Natural killer cell (primary cell): ENCODE measurements around the gene MPRIP. TPM values are rescaled to one million over a fixed set of nuclear protein-coding genes. Genes with fewer than 3 reads are reported as not detected.

Experiments used
- ATAC-seq, 3 donors: fragments of 150-1000 bp in 2 of 3; fragments of 200-7000 bp in 1 of 3; cut with Tn5 transposase; 1 replicate in 1 of 3; 2 replicates in 2 of 3; pipeline ENCODE4 v1.10.0; 2021; ENCODE audit warnings: mild to moderate bottlenecking in 2 of 3, moderate library complexity in 2 of 3
- DNase-seq, 2 donors: peaks; one replicate each; pipeline versions ENCODE4 v3.0.0 to v3.0.0-alpha.2; 2013 to 2021; ENCODE audit warnings: mixed read lengths in 1 of 2
- H3K27ac ChIP-seq: one replicate; pipeline ENCODE4 v1.5.1; 2013; ENCODE audit warnings: mild to moderate bottlenecking, low read length
- H3K27me3 ChIP-seq: one replicate; pipeline ENCODE4 v1.6.1; 2013; ENCODE audit warnings: low read length; ENCODE audit not compliant: control insufficient read depth, insufficient read depth
- H3K36me3 ChIP-seq: one replicate; pipeline ENCODE4 v1.6.1; 2013; ENCODE audit warnings: low read length; ENCODE audit not compliant: control insufficient read depth, insufficient read depth
- H3K4me1 ChIP-seq: one replicate; pipeline ENCODE4 v1.6.1; 2013; ENCODE audit warnings: low read length; ENCODE audit not compliant: control insufficient read depth, insufficient read depth
- H3K4me3 ChIP-seq: one replicate; pipeline ENCODE4 v1.5.1; 2013; ENCODE audit warnings: low read length
- H3K9me3 ChIP-seq: one replicate; pipeline ENCODE4 v1.6.1; 2013; ENCODE audit warnings: low read length; ENCODE audit not compliant: control insufficient read depth, insufficient read depth
- H3K27ac Mint-ChIP-seq, 2 donors: one replicate each; pipeline ENCODE4 v1.8.0; 2022; ENCODE audit warnings: mild to moderate bottlenecking in 2 of 2, mixed read lengths in 2 of 2, moderate library complexity in 1 of 2
- H3K27me3 Mint-ChIP-seq, 2 donors: one replicate each; pipeline ENCODE4 v1.8.0; 2022; ENCODE audit warnings: low read depth in 2 of 2, mixed read lengths in 2 of 2
- H3K36me3 Mint-ChIP-seq: one replicate; pipeline ENCODE4 v1.8.0; 2022; ENCODE audit warnings: mixed read lengths
- H3K4me1 Mint-ChIP-seq, 2 donors: one replicate each; pipeline ENCODE4 v1.8.0; 2022; ENCODE audit warnings: mixed read lengths in 2 of 2
- H3K4me3 Mint-ChIP-seq: one replicate; pipeline ENCODE4 v1.8.0; 2022; ENCODE audit warnings: mild to moderate bottlenecking, moderate library complexity, mixed read lengths
- H3K9me3 Mint-ChIP-seq, 2 donors: one replicate each; pipeline ENCODE4 v1.8.0; 2022; ENCODE audit warnings: mixed read lengths in 2 of 2
- WGBS: methylation state at CpG from one replicate; pipeline ENCODE4 v1.1.7; 2013; ENCODE audit warnings: missing lambda C conversion rate; ENCODE audit not compliant: insufficient coverage; 5-methylcytosine and 5-hydroxymethylcytosine counted together
- intact Hi-C: fragments of 100-400 bp; cut with micrococcal nuclease; formaldehyde crosslinking; loops from one replicate; pipeline ENCODE4 v1.14.2; 2022
- total RNA-seq, 4 donors: library from RNA; stranded (reverse); fragments of 120-200 nt in 1 of 4; gene quantifications; one replicate each; pipeline versions ENCODE4 v1.2.3 to v1.2.4, GENCODE V29; 2013 to 2022
- TF ChIP-seq, protein P1 (sequence below): fragments of 200-600 bp; IDR thresholded peaks from one replicate; pipeline ENCODE4 v1.8.0; 2022; ENCODE audit warnings: antibody characterized with exemption

The MPRIP gene
- total RNA-seq, 3 donors from 2014 or later (not counting 1 experiment from before 2014, with no cell fraction given), result 225 to 272 (median 229) TPM

- no peaks in the 10 kb centered on the region for H3K36me3 ChIP-seq
- Mint-ChIP-seq H3K36me3 (no peaks in the 10 kb centered on the region), H3K27me3 (no peaks in the 10 kb centered on the region), H3K9me3 (no peaks in the 10 kb centered on the region), H3K27ac (peak overlapping the region; percentile 80 to 91), H3K4me3 (peak overlapping the region; percentile 92), H3K4me1 (peaks cover 54 to 56% of the 10 kb centered on the region in 2 donors)
- no peaks in the 10 kb centered on the region for H3K9me3 ChIP-seq
- no peak overlapping the region for H3K27ac ChIP-seq
- DNase-seq (peak; percentile 30 to 54), ATAC-seq (no peak)
- under 1% methylated on average over 37 of the region's 37 CpGs for WGBS
- intact Hi-C loops, result loop anchor here (5.0 kb wide), 2 partner anchors 84 to 194 kb away; partner anchors contain the start of gene FLCN
- TF ChIP-seq, protein P1, sequence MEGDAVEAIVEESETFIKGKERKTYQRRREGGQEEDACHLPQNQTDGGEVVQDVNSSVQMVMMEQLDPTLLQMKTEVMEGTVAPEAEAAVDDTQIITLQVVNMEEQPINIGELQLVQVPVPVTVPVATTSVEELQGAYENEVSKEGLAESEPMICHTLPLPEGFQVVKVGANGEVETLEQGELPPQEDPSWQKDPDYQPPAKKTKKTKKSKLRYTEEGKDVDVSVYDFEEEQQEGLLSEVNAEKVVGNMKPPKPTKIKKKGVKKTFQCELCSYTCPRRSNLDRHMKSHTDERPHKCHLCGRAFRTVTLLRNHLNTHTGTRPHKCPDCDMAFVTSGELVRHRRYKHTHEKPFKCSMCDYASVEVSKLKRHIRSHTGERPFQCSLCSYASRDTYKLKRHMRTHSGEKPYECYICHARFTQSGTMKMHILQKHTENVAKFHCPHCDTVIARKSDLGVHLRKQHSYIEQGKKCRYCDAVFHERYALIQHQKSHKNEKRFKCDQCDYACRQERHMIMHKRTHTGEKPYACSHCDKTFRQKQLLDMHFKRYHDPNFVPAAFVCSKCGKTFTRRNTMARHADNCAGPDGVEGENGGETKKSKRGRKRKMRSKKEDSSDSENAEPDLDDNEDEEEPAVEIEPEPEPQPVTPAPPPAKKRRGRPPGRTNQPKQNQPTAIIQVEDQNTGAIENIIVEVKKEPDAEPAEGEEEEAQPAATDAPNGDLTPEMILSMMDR, result no peak
- no peaks in the 10 kb centered on the region for H3K27me3 ChIP-seq
- peaks cover 44% of the 10 kb centered on the region for H3K4me1 ChIP-seq
- peak overlapping the region; percentile 55 for H3K4me3 ChIP-seq
Observed at GRCh38 chr17:17042851-17043460, 699 bp downstream of the MPRIP start.

DNA sequence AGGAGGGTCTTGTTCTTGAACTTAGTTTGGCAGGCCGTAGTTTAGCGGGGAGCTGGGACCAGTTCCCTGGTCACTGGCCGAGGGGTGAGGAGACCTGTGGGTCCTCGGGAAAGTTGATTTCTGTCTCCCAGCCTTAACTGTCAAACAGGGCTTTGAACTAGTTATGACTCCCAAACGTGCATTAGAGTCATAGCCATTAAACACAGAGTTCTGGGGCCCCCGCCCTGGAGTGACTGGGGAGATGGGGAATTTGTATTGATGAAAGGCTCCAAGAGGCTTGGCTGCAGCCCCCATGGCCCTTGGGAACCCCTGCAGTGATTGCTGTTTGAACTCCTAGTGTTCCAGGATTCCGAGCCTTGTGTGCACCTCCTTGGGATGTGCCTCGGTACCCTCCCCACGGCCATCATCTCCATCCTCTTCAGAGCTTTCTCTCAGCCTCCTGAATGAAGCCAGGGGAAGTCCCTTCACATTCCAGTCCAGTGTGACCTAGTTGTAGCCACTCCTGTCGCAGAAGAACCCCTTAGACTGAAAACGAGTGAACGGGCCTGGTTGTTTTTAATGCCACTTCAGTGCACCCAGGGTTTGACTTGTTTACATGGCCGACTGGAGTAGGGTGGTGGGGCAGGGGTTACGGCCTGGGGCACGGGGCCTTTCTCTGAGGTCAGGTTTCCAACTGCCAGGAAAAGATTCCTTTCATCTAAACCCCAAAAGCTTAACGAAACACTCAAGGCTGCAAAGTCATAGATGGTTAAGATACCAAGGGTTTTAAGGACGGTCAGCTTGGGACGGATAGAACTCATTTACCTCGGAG is 1.4 kb downstream of the MPRIP start:
- WGBS, result 20% methylated on average over 19 of the region's 19 CpGs
- peak overlapping the region; percentile 80 to 91 for H3K27ac Mint-ChIP-seq
- no peaks in the 10 kb centered on the region for H3K9me3 ChIP-seq
- H3K4me3 Mint-ChIP-seq, result peak overlapping the region; percentile 92
- H3K4me1 ChIP-seq, result peaks cover 49% of the 10 kb centered on the region
- H3K27ac ChIP-seq, result no peak overlapping the region
- DNase-seq (peak in 1 of 2 donors; percentile 21), ATAC-seq (no peak)
- TF ChIP-seq, protein P1, result no peak
- no peaks in the 10 kb centered on the region for H3K27me3 Mint-ChIP-seq
- H3K4me1 Mint-ChIP-seq, result peaks cover 61 to 63% of the 10 kb centered on the region in 2 donors
- H3K36me3 ChIP-seq, result no peaks in the 10 kb centered on the region
- intact Hi-C loops, result loop anchor here (5.0 kb wide), 2 partner anchors 84 to 194 kb away; partner anchors contain the start of gene FLCN
- peak overlapping the region; percentile 55 for H3K4me3 ChIP-seq
- H3K9me3 Mint-ChIP-seq, result no peaks in the 10 kb centered on the region
- no peaks in the 10 kb centered on the region for H3K36me3 Mint-ChIP-seq
- H3K27me3 ChIP-seq, result no peaks in the 10 kb centered on the region

DNA sequence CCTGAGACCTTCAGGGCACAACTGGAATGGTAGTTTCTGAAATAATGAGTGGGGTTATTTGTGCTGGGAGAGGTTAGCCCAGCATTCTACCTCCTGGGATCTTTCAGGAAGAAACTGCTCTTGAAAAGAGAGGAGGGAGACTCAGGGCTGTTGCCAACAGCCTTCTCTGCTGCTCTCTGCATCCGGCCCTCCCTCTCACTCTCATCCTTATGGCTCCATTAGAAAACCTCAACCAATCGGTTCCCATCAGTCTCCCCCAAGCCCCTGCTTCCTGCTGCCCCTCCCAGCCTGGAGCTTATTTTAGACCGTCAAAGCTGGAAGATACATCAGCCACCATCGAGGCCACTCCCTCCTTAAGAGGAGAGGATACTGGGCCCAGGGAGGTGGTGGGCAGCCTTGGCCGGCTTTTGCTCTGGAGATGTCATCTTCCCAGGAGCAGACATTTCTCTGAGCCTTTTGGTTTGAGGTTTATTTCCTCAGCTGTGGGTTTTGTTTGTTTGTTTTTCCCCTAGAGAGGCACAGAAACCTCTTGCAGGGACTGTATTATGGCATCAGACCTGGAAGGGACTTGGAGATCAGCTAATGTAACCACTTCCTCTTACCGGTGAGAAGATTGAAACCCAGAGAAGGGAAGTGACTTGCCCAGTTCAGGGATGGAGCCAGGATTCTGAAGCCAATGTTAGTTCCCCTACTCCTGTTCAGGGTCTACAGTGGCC is 2.7 kb downstream of the MPRIP start:
- DNase-seq, result peak in 1 of 2 donors; percentile 36
- no peaks in the 10 kb centered on the region for H3K9me3 ChIP-seq
- H3K36me3 Mint-ChIP-seq, result no peaks in the 10 kb centered on the region
- H3K9me3 Mint-ChIP-seq, result no peaks in the 10 kb centered on the region
- peak overlapping the region; percentile 92 for H3K4me3 Mint-ChIP-seq
- intact Hi-C loops, result loop anchor here (5.0 kb wide), 2 partner anchors 82 to 192 kb away; partner anchors contain the start of gene FLCN
- H3K27me3 Mint-ChIP-seq, result no peaks in the 10 kb centered on the region
- H3K4me1 Mint-ChIP-seq, result peaks cover 64 to 70% of the 10 kb centered on the region in 2 donors
- WGBS, result 8% methylated on average over 6 of the region's 6 CpGs
- peaks cover 49% of the 10 kb centered on the region for H3K4me1 ChIP-seq
- H3K36me3 ChIP-seq, result no peaks in the 10 kb centered on the region
- TF ChIP-seq, protein P1, result no peak
- no peaks in the 10 kb centered on the region for H3K27me3 ChIP-seq
- peak overlapping the region; percentile 2 for H3K27ac ChIP-seq
- no peak for ATAC-seq
- peak overlapping the region; percentile 80 to 91 for H3K27ac Mint-ChIP-seq
- H3K4me3 ChIP-seq, result peak overlapping the region; percentile 11
